Aorta (tissue), 5 donors: ENCODE results near the gene CRIM1. TPM values are rescaled to one million over a fixed set of nuclear protein-coding genes. Genes with fewer than 3 reads are reported as not detected.

ENCODE experiments used
- ATAC-seq: fragments of 200-7000 bp; cut with Tn5 transposase; one replicate; pipeline ENCODE4 v1.9.1; 2022; ENCODE audit warnings: moderate library complexity; ENCODE audit not compliant: low FRiP score
- DNase-seq, 2 donors: peaks; one replicate each; pipeline ENCODE4 v3.0.0-alpha.2; 2020
- H3K27ac ChIP-seq, 2 donors: one replicate each; pipeline ENCODE4 v1.5.1; 2013; ENCODE audit warnings: low read length in 2 of 2, mild to moderate bottlenecking in 2 of 2, moderate library complexity in 2 of 2, control low read depth in 1 of 2, inconsistent platforms in 1 of 2, low read depth in 1 of 2
- H3K27me3 ChIP-seq, 2 donors: one replicate each; pipeline ENCODE4 v1.6.1; 2013; ENCODE audit warnings: control low read depth in 1 of 2, low read length in 1 of 2, mild to moderate bottlenecking in 1 of 2, moderate library complexity in 1 of 2; ENCODE audit not compliant: insufficient read depth in 2 of 2, control insufficient read depth in 1 of 2
- H3K36me3 ChIP-seq, 2 donors: one replicate each; pipeline ENCODE4 v1.6.1; 2013; ENCODE audit warnings: control low read depth in 1 of 2, low read length in 1 of 2, mild to moderate bottlenecking in 1 of 2; ENCODE audit not compliant: insufficient read depth in 2 of 2, control insufficient read depth in 1 of 2
- H3K4me1 ChIP-seq, 2 donors: one replicate each; pipeline ENCODE4 v1.6.1; 2013; ENCODE audit warnings: low read length in 2 of 2, control low read depth in 1 of 2, mild to moderate bottlenecking in 1 of 2, moderate library complexity in 1 of 2; ENCODE audit not compliant: insufficient read depth in 2 of 2, control insufficient read depth in 1 of 2
- H3K4me3 ChIP-seq, 2 donors: one replicate each; pipeline ENCODE4 v1.5.1; 2013; ENCODE audit warnings: low read length in 2 of 2, control low read depth in 1 of 2, mild to moderate bottlenecking in 1 of 2
- H3K9me3 ChIP-seq: one replicate; pipeline ENCODE4 v1.6.1; 2013; ENCODE audit warnings: mild to moderate bottlenecking, low read length; ENCODE audit not compliant: control insufficient read depth
- WGBS, 2 donors: extraction: QIAGEN DNeasy Blood & Tissue Kit; methylation state at CpG; one replicate each; pipeline ENCODE4 v1.1.7; 2013; 5-methylcytosine and 5-hydroxymethylcytosine counted together
- intact Hi-C, 2 donors: fragments of 100-400 bp; cut with DNase I; formaldehyde crosslinking; loops; one replicate each; pipeline versions ENCODE4 v1.14.2 to v1.15.0; 2022
- polyA plus RNA-seq, 2 donors: library from polyadenylated mRNA; stranded (reverse); fragments of 200-250 nt; gene quantifications; one replicate each; pipeline ENCODE4 v1.2.3, GENCODE V29; 2013
- total RNA-seq, 2 donors: library from RNA; stranded (reverse); fragmentation: NEBNext Ultra II Directional; extraction: Animal tissue kit (Norgen Biotek cat#: 25700); gene quantifications; one replicate each; pipeline ENCODE4 v1.2.1, GENCODE V29; 2021
- donor health status: healthy with polysubstance abuse.
- donor health status: Bipolar disorder and iron deficiency.
- donor health status: DM: no; HTN: no; CAD: no.
- donor health status: DM: no; HTN: no; CAD: no.
- donor health status: DM: yes; HTN: yes; CAD: no.

Gene CRIM1
- total and polyA plus RNA-seq, 4 donors: 47.3 to 727 (median 147) TPM

GRCh38 chr2:36561237-36561944 lies 205.8 kb downstream of the CRIM1 start:
- 38 to 44% methylated on average over 8 of the region's 8 CpGs for WGBS, 2 donors
- Histone ChIP-seq H3K36me3 (no peaks in the 10 kb centered on the region), H3K4me1 (peaks cover 0 to under 1% of the 10 kb centered on the region in 2 donors), H3K27me3 (no peaks in the 10 kb centered on the region), H3K9me3 (no peaks in the 10 kb centered on the region), H3K27ac (peak overlapping the region in 1 of 2 donors; percentile 96), H3K4me3 (no peak overlapping the region)
- ATAC-seq (peak; percentile 57), DNase-seq (no peak)
- intact Hi-C loops: loop anchor here in 1 of 2 donors (5.0 to 10.0 kb wide), 2 partner anchors 36 to 207 kb away; partner anchors contain the start of genes CRIM1 and FEZ2

GRCh38 chr2:36562240-36562639 lies 206.7 kb downstream of the CRIM1 start:
- Histone ChIP-seq H3K4me1 (no peaks in the 10 kb centered on the region), H3K27ac (no peak overlapping the region), H3K27me3 (no peaks in the 10 kb centered on the region), H3K9me3 (no peaks in the 10 kb centered on the region), H3K4me3 (no peak overlapping the region), H3K36me3 (no peaks in the 10 kb centered on the region)
- DNase-seq: no peak
- intact Hi-C loops: loop anchor here in 1 of 2 donors (5.0 to 10.0 kb wide), 2 partner anchors 35 to 207 kb away; partner anchors contain the start of genes CRIM1 and FEZ2
- WGBS, 2 donors: 24 to 28% methylated on average over 1 of the region's 1 CpG
- no peak for ATAC-seq

DNA sequence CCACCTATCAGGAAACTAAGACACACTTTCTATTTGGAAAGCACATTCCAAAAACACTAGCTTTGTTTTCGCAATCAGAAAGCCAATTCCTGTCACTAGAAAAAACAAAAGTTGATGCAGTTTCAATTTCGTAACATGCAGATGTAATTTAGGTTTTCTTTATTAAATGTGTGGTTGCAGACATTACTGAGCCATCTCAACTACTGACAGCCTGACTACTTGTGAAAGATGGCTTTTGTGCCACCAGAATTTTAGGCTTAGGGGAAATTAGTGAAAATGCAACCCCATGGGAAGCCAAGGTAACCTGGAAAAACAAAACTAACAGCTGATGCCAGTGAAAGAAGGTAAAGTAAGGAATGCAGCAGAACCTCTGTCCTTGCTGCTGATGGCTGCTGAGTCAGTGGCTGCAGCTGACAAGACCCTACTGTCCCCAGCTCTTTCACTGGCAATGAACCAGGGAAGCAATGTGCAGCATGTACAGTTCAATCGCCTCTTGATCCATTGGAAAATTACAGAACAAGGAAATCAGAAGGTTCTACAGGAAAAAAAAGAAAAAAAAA lies 207.5 kb downstream of the CRIM1 start:
- Histone ChIP-seq H3K4me1 (no peaks in the 10 kb centered on the region), H3K9me3 (no peaks in the 10 kb centered on the region), H3K27ac (peak overlapping the region in 1 of 2 donors; percentile 78), H3K4me3 (no peak overlapping the region), H3K27me3 (no peaks in the 10 kb centered on the region), H3K36me3 (no peaks in the 10 kb centered on the region)
- intact Hi-C loops: loop anchor here in 1 of 2 donors (5.0 to 10.0 kb wide), 2 partner anchors 34 to 208 kb away; partner anchors contain the start of genes CRIM1 and FEZ2
- ATAC-seq: no peak
- no peak for DNase-seq
- 60 to 63% methylated on average over 3 of the region's 3 CpGs for WGBS, 2 donors

DNA sequence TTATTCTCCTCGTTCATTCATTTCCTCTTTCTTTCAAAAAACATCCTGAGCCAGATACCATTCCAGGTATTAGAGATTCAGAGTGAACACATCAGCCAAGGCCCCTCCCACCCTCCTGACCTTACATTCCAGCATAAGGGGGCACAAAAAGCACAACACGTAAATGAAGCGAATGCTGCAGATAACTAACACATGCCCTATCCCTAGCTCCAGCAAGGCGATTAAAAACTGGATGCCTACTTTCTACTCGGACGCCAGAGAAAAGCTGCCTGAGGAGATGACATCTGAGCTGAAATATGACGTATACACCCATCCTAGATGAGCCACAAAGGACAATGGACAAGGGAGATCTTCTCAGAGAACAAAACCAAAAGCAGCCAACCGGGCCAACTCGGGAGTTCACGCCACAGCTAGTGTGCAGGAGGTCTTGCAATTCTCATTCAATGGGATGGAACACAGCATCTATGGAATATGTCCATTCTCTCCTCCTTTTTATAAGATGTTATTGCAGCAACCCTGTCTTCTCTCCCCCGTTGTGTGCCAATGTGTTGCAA lies 208.9 kb downstream of the CRIM1 start:
- DNase-seq (no peak), ATAC-seq (no peak)
- no peaks in the 10 kb centered on the region for H3K4me1 ChIP-seq
- 94 to 95% methylated on average over 11 of the region's 11 CpGs for WGBS, 2 donors
- H3K9me3 ChIP-seq: no peaks in the 10 kb centered on the region
- no peaks in the 10 kb centered on the region for H3K36me3 ChIP-seq
- no peaks in the 10 kb centered on the region for H3K27me3 ChIP-seq
- peak overlapping the region in 1 of 2 donors; percentile 20 for H3K27ac ChIP-seq
- no peak overlapping the region for H3K4me3 ChIP-seq
- intact Hi-C loops: loop anchor here in 1 of 2 donors (5.0 to 10.0 kb wide), 2 partner anchors 33 to 210 kb away; partner anchors contain the start of genes CRIM1 and FEZ2

- H3K4me3 ChIP-seq: no peak overlapping the region
- no peaks in the 10 kb centered on the region for H3K9me3 ChIP-seq
- no peaks in the 10 kb centered on the region for H3K27me3 ChIP-seq
- WGBS, 2 donors: 96% methylated on average over 4 of the region's 4 CpGs
- H3K36me3 ChIP-seq: no peaks in the 10 kb centered on the region
- ATAC-seq: no peak
- no peak overlapping the region for H3K27ac ChIP-seq
- DNase-seq: no peak
- intact Hi-C loops: loop anchor here in 1 of 2 donors (10.0 kb wide), 1 partner anchor 211 kb away; the partner anchor contains the start of gene CRIM1
- H3K4me1 ChIP-seq: no peaks in the 10 kb centered on the region
Measured at GRCh38 chr2:36565712-36566111, 210.1 kb downstream of the CRIM1 start.

- Histone ChIP-seq H3K27me3 (no peaks in the 10 kb centered on the region), H3K4me1 (no peaks in the 10 kb centered on the region), H3K27ac (no peak overlapping the region), H3K4me3 (no peak overlapping the region), H3K9me3 (no peaks in the 10 kb centered on the region), H3K36me3 (no peaks in the 10 kb centered on the region)
- intact Hi-C loops: loop anchor here in 1 of 2 donors (10.0 kb wide), 1 partner anchor 212 kb away; the partner anchor contains the start of gene CRIM1
- no peak for ATAC-seq
- DNase-seq: no peak
- 90 to 93% methylated on average over 4 of the region's 4 CpGs for WGBS, 2 donors
Measured at GRCh38 chr2:36566887-36567286, 211.3 kb downstream of the CRIM1 start.

DNA sequence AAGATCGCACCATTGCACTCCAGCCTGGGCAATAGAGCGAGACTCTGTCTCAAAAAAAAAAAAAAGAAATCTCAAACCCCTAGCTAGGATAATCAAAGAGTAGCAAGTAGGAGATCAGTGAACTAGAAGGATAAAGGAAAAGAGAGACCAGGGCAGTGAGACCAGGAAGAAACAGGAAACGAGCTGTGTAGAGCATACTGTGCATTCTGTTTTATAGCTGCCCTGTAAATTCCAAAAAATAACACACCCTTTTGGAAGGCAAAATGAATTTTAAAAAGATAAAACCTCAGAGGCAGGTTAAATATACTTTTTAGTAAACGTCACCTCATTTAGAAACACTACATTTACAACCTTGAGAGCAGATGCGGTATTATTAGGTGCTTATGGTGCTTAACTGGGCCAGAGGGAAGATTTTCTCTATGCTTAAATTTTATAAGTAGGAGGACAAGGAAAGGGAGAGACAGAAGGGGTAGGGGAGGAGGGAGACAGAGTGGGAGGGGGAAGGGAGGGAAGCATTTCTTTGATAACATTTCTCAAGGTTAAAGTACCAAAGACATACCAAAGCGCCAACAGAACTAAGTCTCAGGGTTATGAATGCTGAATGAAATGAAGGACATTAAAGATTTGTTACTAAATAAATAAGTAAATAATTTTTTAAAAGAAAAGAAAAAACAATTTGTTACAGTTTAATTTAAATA lies 212.3 kb downstream of the CRIM1 start:
- ATAC-seq (no peak), DNase-seq (no peak)
- H3K27me3 ChIP-seq: no peaks in the 10 kb centered on the region
- no peaks in the 10 kb centered on the region for H3K9me3 ChIP-seq
- H3K4me3 ChIP-seq: no peak overlapping the region
- no peaks in the 10 kb centered on the region for H3K36me3 ChIP-seq
- no peak overlapping the region for H3K27ac ChIP-seq
- intact Hi-C loops: loop anchor here in 1 of 2 donors (10.0 kb wide), 1 partner anchor 213 kb away; the partner anchor contains the start of gene CRIM1
- H3K4me1 ChIP-seq: peaks cover 0 to 2% of the 10 kb centered on the region in 2 donors
- WGBS, 2 donors: 95 to 96% methylated on average over 6 of the region's 6 CpGs

- Histone ChIP-seq H3K9me3 (no peaks in the 10 kb centered on the region), H3K36me3 (no peaks in the 10 kb centered on the region), H3K4me1 (peaks cover 0 to 2% of the 10 kb centered on the region in 2 donors), H3K27ac (no peak overlapping the region), H3K27me3 (no peaks in the 10 kb centered on the region), H3K4me3 (no peak overlapping the region)
- ATAC-seq: no peak
- intact Hi-C loops: loop anchor here in 1 of 2 donors (10.0 kb wide), 1 partner anchor 214 kb away; the partner anchor contains the start of gene CRIM1
- 66 to 74% methylated on average over 6 of the region's 6 CpGs for WGBS, 2 donors
- no peak for DNase-seq
Measured at GRCh38 chr2:36568516-36569246, 213.1 kb downstream of the CRIM1 start.
